Nephron (organoid): Measurements from ENCODE around the gene ARPC5L.

Experiments
- H3K27ac Mint-ChIP-seq, 3 experiments: 2 replicates each; pipeline ENCODE4 v1.8.0; 2020; ENCODE audit warnings: mixed read lengths in 3 of 3, mild to moderate bottlenecking in 2 of 3, moderate library complexity in 1 of 3
- H3K27me3 Mint-ChIP-seq: 2 replicates; pipeline ENCODE4 v1.8.0; 2021; ENCODE audit warnings: low read depth, mild to moderate bottlenecking, moderate library complexity, mixed read lengths
- H3K36me3 Mint-ChIP-seq: 2 replicates; pipeline ENCODE4 v1.8.0; 2020; ENCODE audit warnings: low read depth, mixed read lengths
- H3K4me1 Mint-ChIP-seq: 2 replicates; pipeline ENCODE4 v1.8.0; 2020; ENCODE audit warnings: mixed read lengths
- H3K4me3 Mint-ChIP-seq, 3 experiments: 2 replicates each; pipeline ENCODE4 v1.8.0; 2020; ENCODE audit warnings: mild to moderate bottlenecking in 3 of 3, mixed read lengths in 3 of 3, moderate library complexity in 2 of 3
- H3K9me3 Mint-ChIP-seq: 2 replicates; pipeline ENCODE4 v1.8.0; 2020; ENCODE audit warnings: mixed read lengths
- TF ChIP-seq, protein P1 (sequence below), 3 experiments: fragments of 200-600 bp; sonication (generic); IDR thresholded peaks; one replicate each; pipeline ENCODE4 v1.5.0; 2021; ENCODE audit warnings: antibody characterized with exemption in 3 of 3; ENCODE audit not compliant: unreplicated experiment in 3 of 3

ARPC5L gene

GRCh38 chr9:124881138-124881743, 19.3 kb downstream of the ARPC5L start:
- no peak overlapping the region for H3K4me3 Mint-ChIP-seq
- no peaks in the 10 kb centered on the region for H3K9me3 Mint-ChIP-seq
- H3K27me3 Mint-ChIP-seq, result no peaks in the 10 kb centered on the region
- H3K27ac Mint-ChIP-seq, result no peak overlapping the region
- peaks cover 43% of the 10 kb centered on the region for H3K36me3 Mint-ChIP-seq
- TF ChIP-seq, protein P1, sequence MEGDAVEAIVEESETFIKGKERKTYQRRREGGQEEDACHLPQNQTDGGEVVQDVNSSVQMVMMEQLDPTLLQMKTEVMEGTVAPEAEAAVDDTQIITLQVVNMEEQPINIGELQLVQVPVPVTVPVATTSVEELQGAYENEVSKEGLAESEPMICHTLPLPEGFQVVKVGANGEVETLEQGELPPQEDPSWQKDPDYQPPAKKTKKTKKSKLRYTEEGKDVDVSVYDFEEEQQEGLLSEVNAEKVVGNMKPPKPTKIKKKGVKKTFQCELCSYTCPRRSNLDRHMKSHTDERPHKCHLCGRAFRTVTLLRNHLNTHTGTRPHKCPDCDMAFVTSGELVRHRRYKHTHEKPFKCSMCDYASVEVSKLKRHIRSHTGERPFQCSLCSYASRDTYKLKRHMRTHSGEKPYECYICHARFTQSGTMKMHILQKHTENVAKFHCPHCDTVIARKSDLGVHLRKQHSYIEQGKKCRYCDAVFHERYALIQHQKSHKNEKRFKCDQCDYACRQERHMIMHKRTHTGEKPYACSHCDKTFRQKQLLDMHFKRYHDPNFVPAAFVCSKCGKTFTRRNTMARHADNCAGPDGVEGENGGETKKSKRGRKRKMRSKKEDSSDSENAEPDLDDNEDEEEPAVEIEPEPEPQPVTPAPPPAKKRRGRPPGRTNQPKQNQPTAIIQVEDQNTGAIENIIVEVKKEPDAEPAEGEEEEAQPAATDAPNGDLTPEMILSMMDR (IDR thresholded peaks at IDR 0.05; ENCODE audit: unreplicated experiment in 3 of 3), result no peak
- peaks cover 17% of the 10 kb centered on the region for H3K4me1 Mint-ChIP-seq

GRCh38 chr9:124882231-124882630, 20.3 kb downstream of the ARPC5L start:
- Mint-ChIP-seq H3K27ac (no peak overlapping the region), H3K36me3 (peaks cover 41% of the 10 kb centered on the region), H3K9me3 (no peaks in the 10 kb centered on the region), H3K4me3 (no peak overlapping the region), H3K4me1 (peaks cover 17% of the 10 kb centered on the region), H3K27me3 (no peaks in the 10 kb centered on the region)
- TF ChIP-seq, protein P1 (IDR thresholded peaks at IDR 0.05; ENCODE audit: unreplicated experiment in 3 of 3), result no peak

DNA sequence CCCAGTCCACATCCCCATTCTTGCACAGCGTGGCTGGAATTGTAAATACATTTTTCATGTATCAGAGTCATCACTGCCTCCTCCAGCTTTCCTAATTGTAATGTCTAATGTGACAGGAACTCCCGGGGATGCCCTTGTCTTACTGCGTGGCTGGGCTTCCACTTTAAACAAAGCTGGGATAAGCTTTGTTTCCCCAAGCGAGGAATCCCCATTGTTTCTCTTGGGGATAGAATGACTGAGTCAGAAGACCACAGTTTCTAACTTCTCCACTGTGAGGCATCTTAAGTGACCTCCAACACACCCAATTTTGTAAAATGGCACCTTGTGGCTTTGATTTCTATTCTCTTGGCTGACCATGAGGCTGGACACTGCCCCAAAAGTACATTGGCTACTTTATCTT, 22.4 kb downstream of the ARPC5L start:
- Mint-ChIP-seq H3K36me3 (peaks cover 35% of the 10 kb centered on the region), H3K27me3 (no peaks in the 10 kb centered on the region), H3K4me1 (peaks cover 8% of the 10 kb centered on the region), H3K9me3 (no peaks in the 10 kb centered on the region), H3K4me3 (no peak overlapping the region), H3K27ac (no peak overlapping the region)
- TF ChIP-seq, protein P1 (IDR thresholded peaks at IDR 0.05; ENCODE audit: unreplicated experiment in 3 of 3), result no peak

- H3K36me3 Mint-ChIP-seq, result peaks cover 42% of the 10 kb centered on the region
- H3K27me3 Mint-ChIP-seq, result no peaks in the 10 kb centered on the region
- no peak overlapping the region for H3K27ac Mint-ChIP-seq
- no peaks in the 10 kb centered on the region for H3K9me3 Mint-ChIP-seq
- H3K4me1 Mint-ChIP-seq, result peaks cover 5% of the 10 kb centered on the region
- TF ChIP-seq, protein P1 (IDR thresholded peaks at IDR 0.05; ENCODE audit: unreplicated experiment in 3 of 3), result no peak
- no peak overlapping the region for H3K4me3 Mint-ChIP-seq
Observed at GRCh38 chr9:124885551-124885950, 23.6 kb downstream of the ARPC5L start.

DNA sequence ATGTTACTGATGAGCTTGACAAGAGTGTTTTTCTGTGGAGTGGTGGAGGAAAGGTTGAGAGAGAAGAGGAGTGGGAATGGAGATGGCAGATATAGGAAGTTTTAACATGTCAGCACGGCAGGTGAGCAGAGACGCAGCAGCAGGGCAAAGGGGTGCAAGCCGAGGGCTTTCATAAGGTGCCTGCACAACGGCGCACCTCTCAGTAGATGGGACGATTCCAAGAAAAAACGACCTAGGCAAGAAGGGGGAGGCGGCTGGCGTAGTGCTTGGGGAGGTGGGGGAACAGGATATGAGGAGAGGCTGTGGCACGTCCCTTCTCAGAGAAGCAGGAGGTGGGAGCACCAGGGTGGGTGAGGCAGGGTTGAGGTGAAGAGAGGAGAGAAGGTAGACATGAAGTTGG, 24.5 kb downstream of the ARPC5L start:
- Mint-ChIP-seq H3K4me3 (no peak overlapping the region), H3K9me3 (no peaks in the 10 kb centered on the region), H3K27ac (no peak overlapping the region), H3K4me1 (peaks cover 5% of the 10 kb centered on the region), H3K36me3 (peaks cover 49% of the 10 kb centered on the region), H3K27me3 (no peaks in the 10 kb centered on the region)
- TF ChIP-seq, protein P1 (IDR thresholded peaks at IDR 0.05; ENCODE audit: unreplicated experiment in 3 of 3), result no peak

DNA sequence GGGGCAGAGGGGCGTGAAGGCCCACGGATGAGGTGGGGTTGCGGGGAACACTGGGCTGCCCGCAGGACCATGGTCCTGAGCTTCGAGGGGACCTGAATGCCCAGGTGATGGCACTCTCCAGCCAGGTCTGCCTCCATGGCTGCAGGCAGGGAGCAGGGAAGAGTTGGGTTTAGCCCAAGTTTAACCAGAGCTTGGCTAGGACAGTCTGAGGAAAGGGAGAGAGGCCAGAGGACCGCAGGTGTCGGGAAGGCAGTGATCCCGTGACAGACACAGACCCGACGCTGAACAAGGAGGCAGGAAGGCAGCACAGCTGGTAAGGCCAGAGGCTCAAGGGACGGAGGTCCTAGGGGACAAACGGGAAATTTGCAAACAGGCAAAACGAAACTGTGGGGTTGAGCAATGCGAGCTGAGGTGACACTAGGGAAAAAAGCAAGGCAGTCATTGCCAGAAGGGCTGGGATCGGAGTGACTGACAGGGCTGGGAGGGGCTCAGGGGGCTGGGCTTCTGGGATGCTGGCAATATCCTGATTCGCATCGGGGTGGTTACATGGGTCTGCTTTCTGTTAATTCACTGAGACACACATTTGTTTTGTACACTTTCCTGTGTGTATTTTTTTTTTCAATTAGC, 25.0 kb downstream of the ARPC5L start:
- H3K27me3 Mint-ChIP-seq, result no peaks in the 10 kb centered on the region
- peaks cover 5% of the 10 kb centered on the region for H3K4me1 Mint-ChIP-seq
- H3K27ac Mint-ChIP-seq, result no peak overlapping the region
- TF ChIP-seq, protein P1 (IDR thresholded peaks at IDR 0.05; ENCODE audit: unreplicated experiment in 3 of 3), result no peak
- peaks cover 45% of the 10 kb centered on the region for H3K36me3 Mint-ChIP-seq
- no peak overlapping the region for H3K4me3 Mint-ChIP-seq
- H3K9me3 Mint-ChIP-seq, result no peaks in the 10 kb centered on the region
